Right ventricle myocardium inferior (tissue), 1 donor: Measurements from ENCODE around the gene DNAJC22. TPM values are rescaled to one million over a fixed set of nuclear protein-coding genes. Genes with fewer than 3 reads are reported as not detected.
"Not testable (repeated sequence)": the region's sequence is repeated elsewhere in the genome, so short reads cannot be mapped to it uniquely, and the experiment has no call there.

ENCODE experiments used
- ATAC-seq: fragments of 200-7000 bp; cut with Tn5 transposase; one replicate; pipeline ENCODE4 v1.9.1; 2020; ENCODE audit warnings: mild to moderate bottlenecking, moderate library complexity
- DNase-seq: peaks from one replicate; pipeline ENCODE4 v3.0.0; 2021; ENCODE audit errors: missing footprints
- intact Hi-C: fragments of 100-400 bp; cut with DNase I; formaldehyde crosslinking; loops from one replicate; pipeline ENCODE4 v1.11.0; 2022
- long read RNA-seq: library from polyadenylated mRNA; unstranded; transcript quantifications from one replicate; pipeline ENCODE4 v2.0.0, GENCODE V29; 2021
- total RNA-seq: library from RNA; stranded (reverse); fragmentation: NEBNext Ultra II Directional; extraction: Animal tissue kit (Norgen Biotek cat#: 25700); gene quantifications from one replicate; pipeline ENCODE4 v1.2.1, GENCODE V29; 2021
- donor health status: DM: no; HTN: yes; CAD: no; lungs with severe emphysema.

DNAJC22 gene
- total RNA-seq: not detected
- long read RNA-seq: 0 reads

DNA sequence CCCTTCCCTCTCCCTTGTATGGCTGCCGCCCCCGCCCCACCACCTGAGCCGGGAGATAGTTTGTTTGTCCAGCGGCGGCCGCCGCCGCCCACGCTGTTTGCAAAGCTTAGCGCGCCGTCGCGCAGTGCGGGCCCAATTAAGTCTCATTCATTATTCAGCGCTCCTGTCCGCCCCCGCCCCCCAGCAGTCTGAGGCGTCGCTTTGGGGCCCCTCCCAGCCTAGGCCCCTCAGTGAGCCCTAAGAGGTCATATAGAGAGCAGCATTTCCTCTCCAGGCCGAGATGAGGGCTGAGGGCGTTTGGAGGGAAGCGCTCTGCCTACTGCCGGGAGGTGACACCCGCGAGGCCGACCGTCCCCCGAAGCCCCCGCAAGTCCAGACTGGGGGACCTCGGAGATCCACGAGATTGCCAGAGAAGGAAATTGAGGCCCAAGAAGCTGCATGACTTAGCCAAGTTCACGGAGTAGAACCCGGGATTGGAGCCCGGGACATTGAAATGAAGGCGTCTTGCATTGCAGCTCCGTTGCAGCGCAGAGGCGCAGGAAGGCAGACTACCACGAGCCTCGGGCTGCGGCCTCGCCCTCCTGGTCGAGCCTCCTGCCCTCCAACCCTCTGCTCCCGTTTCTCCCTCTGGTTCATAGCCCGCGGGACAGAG, at the start of gene DNAJC22:
DNAJC22 (plus strand) TSS at position 230 of the 652 bp plus-strand sequence. CDS start 1,985 bp downstream, outside the sequence.
- no peak for DNase-seq
- intact Hi-C loops: no loop called here
- no peak for ATAC-seq

DNA sequence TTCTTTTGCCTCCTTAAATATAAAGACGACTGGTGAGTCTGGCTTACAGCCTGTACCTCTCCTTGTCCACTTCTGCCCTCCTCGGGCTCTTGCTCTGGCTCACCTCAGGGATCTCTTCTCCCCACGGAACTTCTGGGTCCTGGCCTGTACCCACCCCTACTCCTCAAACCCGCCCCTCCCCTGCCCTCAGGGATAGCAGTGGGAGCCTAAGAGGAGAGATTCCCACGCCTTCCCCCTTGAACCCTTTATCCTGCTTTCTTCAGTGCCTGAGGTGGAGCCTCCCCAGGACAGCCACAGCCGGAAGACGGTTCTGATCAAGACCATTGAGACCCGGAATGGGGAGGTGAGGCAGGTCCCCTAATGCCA, 49.0 kb upstream of the DNAJC22 start:
- intact Hi-C loops: no loop called here
- ATAC-seq: no peak

DNA sequence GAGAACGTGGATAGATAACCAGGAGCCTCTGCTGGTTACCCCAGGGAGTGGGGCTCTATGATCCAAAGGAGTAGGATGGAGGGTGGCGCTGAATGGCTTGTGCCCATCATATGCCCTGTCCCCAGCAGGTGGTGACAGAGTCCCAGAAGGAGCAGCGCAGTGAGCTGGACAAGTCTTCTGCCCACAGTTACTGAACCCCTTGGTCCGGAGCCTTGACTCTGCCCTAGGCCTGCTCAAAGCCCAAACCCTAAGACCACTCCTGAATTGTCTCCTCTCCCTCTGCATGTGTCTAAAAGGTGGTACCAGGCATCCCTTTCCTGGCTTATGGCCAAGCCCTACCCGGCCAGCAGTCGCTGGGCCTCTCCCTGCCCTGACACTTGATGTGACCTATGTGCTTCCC, 48.5 kb upstream of the DNAJC22 start:
- intact Hi-C loops: no loop called here
- DNase-seq: no peak
- ATAC-seq: no peak

More for the DNA sequence above, 49.0 kb upstream of the DNAJC22 start:
- DNase-seq: no peak

DNA sequence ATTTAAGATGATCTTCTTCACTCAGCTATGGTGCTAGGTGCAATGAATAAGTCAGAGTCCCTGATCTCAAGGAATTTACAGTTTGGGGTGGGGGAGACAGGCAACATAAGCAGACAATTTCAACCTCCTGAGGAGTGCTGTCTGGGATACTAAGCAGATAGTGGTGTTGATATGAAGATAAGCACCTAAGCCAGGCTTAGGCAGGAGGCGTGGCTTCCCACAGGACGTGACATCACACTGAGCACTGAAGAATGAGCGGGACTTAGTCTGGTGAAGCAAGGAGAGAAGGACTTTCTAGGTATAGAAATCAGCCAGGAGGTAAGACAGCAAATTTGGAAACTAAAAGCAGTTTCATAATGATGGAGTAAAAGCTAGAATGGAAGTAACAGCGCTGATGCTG, 44.9 kb upstream of the DNAJC22 start:
- no peak for ATAC-seq
- intact Hi-C loops: no loop called here
- no peak for DNase-seq

DNA sequence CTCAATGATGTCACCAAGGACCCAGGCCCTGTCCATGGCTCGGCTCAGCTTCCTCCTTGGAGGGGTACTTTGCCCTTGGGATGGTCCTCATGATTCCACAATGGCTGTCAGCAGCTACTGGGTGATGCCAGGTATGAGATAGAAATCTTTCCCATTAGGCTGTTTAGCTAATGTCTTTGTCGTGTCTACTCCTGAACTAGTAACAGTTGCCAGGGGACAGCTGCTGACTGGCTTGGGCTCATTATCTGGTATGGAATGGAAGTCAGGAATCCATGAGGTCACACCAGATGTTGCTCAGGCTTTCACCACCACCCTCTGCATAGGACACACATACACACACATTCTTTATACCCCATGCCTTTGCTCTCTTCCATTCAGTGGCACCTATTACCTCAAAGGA, 42.5 kb upstream of the DNAJC22 start:
- DNase-seq (no peak), ATAC-seq (no peak)
- intact Hi-C loops: no loop called here

DNA sequence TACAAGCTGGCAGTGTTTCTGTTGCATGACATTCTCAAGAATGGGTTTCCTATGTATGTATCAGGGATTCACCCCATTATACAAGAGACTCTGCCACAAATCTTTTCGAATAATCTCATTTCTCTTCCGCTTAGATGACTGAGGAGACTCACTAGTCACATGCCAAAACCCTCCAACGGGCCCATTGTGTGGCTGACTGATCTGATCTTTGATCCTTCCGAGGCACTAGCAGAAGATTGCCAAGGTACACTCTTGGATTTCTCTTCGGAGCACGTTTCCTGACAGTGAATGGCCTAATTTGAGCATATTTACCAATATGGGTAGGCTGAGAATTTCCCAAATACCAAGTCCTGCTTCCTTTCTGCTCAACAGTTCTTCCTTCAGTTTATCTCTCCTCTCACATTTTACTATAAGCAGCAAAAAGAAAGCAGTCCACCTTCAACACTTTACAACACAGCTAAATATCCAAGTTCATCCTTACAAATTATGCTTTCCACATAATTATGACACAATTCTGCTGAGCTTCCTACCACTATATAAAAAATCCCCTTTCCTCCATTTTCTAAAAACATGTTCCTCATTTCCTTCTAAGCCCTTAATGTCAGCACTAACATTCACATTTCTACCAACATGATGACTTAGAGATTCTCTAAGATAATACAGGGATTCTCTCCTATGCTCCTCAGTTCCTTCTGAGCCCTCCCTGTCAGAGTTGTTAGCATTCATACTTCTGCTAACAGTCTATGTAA, 40.8 kb upstream of the DNAJC22 start:
- DNase-seq (no peak), ATAC-seq (no peak)
- intact Hi-C loops: no loop called here

DNA sequence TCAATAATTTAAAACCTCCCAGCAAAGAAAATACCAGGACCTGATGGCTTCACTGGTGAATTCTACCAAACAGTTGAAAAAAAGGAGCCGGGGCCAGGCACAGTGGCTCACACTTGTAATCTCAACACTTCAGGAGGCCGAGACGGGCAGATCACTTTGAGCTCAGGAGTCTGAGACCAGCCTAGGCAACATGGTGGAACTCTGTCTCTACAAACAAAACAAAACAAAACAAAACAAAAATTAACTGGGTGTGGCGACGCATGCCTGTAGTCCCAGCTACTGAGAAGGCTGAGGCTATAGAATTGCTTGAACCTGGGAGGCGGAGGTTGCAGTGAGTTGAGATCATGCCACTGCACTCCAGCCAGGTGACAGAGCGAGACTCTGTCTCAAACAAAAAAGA, 37.3 kb upstream of the DNAJC22 start:
- DNase-seq (no peak), ATAC-seq (no peak)
- intact Hi-C loops: no loop called here

DNA sequence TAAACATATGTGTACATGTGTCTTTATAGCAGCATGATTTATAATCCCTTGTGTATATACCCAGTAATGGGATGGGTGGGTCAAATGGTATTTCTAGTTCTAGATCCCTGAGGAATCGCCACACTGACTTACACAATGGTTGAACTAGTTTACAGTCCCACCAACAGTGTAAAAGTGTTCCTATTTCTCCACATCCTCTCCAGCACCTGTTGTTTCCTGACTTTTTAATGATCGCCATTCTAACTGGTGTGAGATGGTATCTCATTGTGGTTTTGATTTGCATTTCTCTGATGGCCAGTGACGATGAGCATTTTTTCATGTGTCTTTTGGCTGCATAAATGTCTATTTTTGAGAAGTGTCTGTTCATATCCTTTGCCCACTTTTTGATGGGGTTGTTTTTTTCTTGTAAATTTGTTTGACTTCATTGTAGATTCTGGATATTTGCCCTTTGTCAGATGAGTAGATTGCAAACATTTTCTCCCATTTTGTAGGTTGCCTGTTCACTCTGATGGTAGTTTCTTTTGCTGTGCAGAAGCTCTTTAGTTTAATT, 36.2 kb upstream of the DNAJC22 start:
- DNase-seq, ATAC-seq, intact Hi-C loops: not testable (repeated sequence)

DNA sequence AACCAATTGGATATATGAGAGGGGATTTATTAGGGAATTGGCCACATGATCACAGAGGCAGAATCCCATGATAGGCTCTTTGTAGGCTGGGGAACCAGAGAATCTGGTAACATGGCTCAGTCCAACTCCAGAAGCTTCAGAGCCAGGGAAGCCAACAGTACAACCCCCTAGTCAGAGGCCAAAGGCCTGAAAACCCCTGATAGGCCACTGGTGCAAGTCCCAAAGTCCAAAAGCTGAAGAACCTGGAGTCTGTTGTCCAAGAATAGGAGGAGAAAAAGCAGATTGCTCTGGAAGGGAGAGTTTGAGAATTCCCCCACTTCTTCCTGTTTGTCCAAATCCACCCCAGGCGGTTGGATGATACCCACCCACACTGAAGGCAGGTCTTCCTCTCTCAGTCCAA, 31.9 kb upstream of the DNAJC22 start:
- no peak for ATAC-seq
- intact Hi-C loops: no loop called here
- no peak for DNase-seq

DNA sequence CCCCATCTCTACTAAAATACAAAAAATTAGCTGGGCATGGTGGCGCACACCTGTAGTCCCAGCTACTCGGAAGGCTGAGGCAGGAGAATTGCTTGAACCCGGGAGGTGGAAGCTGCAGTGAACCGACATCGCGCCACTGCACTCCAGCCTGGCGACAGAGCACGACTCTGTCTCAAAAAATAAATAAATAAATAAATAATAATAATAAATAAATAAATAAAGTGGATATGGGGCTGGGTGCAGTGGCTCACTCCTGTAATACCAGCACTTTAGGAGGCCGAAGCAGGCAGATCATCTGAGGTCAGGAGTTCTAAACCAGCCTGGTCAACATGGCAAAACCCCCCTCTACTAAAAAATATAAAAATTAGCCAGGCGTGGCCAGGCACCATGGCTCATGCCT, 29.6 kb upstream of the DNAJC22 start:
- intact Hi-C loops, ATAC-seq, DNase-seq: not testable (repeated sequence)

DNA sequence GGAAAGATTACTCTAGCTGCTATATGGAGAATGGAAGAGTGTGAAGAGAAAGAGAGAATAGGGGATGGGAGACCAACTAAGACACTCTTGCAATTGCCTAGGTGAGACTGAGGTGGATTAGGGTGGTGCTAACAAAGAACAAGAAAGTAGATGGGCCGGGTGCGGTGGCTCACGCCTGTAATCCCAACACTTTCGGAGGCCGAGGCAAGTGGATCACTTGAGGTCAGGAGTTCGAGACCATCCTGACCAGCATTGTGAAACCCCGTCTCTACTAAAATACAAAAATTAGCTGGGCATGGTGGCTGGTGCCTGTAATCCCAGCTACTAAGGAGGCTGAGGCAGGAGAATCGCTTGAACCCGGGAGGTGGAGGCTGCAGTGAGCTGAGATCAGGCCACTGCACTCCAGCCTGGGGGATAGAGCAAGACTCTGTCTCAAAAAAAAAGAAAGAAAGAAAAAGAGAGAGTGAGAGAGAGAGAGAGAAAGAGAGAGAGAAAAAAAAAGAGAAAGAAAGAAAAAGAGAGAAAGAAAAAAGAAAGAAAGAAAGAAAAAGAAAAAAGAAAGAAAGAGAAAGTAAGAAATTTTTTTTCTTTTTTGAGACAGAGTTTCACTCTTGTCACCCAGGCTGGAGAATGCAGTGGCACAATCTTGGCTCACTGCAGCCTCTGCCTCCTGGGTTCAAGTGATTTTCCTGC, 26.1 kb upstream of the DNAJC22 start:
- ATAC-seq, intact Hi-C loops, DNase-seq: not testable (repeated sequence)

DNA sequence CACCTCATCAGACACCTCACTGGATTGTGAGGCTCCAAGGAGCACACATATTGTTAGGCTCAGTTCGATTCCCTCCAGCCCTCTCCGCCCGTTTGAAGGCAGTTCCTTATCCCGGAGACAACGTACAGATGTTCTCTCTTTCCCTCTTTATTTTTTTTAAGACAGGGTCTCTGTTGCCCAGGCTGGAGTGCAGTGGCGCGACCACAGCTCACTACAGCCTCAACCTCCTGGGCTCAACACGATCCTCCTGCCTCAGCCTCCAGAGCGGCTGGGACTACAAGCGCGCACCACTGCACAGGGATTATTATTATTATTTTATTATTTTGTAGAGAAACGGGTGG, 24.4 kb upstream of the DNAJC22 start:
- no peak for DNase-seq
- intact Hi-C loops: no loop called here
- ATAC-seq: no peak

DNA sequence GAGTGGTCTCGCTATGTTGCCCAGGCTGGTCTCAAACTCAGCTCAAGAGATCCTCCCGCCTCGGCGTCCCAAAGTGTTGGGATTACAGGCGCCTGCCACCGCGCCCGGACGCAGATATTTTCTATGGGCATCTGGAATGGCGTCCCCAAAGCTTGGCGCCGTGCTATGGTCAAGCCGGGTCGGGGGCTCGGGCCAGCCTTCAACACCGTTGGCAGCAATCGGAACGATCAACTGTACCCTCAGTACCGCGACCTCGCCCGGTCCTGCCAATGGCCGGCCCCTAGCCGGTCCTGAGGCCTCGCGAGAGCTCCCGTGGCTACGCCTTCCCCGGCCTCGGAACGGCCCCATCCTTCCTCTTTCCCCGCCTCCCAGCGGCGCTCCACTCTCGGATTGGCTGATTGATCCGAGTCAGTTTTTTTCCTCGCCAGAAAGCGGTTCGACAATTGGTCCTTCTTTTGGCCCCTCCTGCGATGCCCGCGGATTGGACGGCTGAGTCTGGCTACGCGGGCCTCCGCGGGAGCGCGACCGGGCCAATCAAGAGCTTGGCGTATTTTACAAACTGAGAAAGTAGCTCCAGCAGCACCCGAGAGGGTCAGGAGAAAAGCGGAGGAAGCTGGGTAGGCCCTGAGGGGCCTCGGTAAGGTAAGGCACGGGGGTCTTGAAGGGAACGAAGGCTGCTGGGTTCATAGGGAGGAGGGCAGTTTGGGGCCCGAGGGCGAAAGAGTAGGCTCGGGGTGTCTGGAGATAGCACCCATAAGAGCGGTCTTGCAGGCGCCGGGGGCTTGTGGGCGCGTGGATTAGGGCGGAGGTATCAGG, 23.8 kb upstream of the DNAJC22 start, which contains the start of gene TROAP:
TROAP (plus strand) TSS at position 548 of the 816 bp plus-strand sequence. CDS start 354 bp downstream, outside the sequence.
- ATAC-seq: peak; percentile 100
- intact Hi-C loops: no loop called here

DNA sequence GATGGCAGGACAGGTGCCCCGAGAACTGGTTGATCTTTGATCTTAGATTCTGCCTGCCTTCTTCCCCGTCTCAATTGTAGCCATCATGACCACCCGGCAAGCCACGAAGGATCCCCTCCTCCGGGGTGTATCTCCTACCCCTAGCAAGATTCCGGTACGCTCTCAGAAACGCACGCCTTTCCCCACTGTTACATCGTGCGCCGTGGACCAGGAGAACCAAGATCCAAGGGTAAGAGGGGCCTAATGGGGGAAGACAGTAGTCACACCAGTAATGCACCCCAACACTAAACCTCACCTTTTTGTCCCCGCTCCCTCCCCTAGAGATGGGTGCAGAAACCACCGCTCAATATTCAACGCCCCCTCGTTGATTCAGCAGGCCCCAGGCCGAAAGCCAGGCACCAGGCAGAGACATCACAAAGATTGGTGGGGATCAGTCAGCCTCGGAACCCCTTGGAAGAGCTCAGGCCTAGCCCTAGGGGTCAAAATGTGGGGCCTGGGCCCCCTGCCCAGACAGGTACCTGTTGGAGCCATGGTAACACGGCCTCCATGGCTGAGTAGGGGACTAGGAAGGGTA, 23.1 kb upstream of the DNAJC22 start:
- DNase-seq: no peak
- ATAC-seq: no peak

More for the DNA sequence above, 23.8 kb upstream of the DNAJC22 start, which contains the start of gene TROAP:
- peak; percentile 98 for DNase-seq

DNA sequence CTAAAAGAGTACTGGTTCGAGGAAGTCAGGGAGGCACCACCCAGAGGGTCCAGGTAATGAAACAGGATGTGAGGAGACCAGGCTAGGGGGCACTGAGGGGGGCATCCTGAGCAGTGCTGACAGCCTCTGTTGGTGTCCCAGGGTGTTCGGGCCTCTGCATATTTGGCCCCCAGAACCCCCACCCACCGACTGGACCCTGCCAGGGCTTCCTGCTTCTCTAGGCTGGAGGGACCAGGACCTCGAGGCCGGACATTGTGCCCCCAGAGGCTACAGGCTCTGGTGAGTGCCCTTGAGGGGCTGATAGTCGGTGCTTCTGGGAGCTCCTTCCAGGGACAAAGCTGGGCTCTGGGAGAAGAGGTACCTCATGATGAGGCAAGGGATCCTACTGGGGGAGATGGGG, 21.1 kb upstream of the DNAJC22 start:
- intact Hi-C loops: no loop called here
- DNase-seq: no peak
- ATAC-seq: no peak

More for the DNA sequence above, 23.1 kb upstream of the DNAJC22 start:
- intact Hi-C loops: no loop called here

DNA sequence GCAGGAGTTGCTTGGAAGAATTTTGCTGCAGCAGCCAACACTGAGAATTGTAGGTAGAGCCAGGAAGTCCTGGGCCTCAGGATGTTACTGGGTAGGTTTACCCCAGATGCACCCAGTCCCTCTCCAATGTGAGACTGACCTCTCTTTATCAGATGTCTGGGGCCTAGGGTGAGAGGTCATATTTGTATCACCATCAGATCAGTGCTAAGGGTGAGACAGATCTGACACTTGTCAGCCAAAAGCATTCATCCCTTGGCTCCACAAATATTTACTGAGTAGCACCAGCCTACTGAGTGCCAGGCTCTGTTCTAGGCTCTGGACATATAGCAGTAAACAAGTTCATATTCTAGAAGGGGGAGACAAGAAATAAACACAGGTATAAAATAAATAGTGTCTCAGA, 19.3 kb upstream of the DNAJC22 start:
- ATAC-seq (no peak), DNase-seq (no peak)
- intact Hi-C loops: no loop called here

DNA sequence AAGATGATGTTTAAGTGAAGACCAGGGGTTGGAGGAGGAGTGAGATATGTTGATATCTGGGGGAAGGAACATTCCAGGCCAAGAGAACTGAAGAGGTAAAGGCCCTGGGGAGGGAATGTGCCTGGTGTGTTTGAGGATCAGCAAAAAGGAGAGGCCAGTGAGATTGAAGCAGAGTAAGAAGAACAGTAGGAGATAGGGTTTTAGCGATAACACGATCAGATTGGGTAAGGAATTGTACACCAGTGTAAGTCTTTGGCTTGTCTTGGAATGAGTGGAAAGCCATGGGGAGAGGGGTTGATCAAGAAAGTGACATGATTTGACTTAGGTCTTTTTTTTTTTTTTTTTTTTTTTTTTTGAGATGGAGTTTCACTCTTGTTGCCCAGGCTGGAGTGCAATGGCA, 18.8 kb upstream of the DNAJC22 start:
- ATAC-seq: no peak
- intact Hi-C loops: no loop called here

DNA sequence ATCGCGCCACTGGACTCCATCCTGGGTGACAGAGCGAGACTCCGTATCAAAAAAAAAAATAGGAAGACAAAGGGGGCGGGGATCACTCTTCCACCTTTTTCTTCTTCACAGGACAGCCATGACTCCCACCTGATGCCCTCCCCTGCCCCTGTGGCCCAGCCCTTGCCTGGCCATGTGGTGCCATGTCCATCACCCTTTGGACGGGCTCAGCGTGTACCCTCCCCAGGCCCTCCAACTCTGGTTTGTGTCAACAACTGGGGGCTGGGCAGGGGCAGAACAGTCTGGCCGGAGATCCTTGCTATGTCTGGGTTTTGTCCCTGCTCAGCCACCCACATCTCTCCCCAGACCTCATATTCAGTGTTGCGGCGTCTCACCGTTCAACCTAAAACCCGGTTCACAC, 17.9 kb upstream of the DNAJC22 start:
- ATAC-seq (no peak), DNase-seq (no peak)
- intact Hi-C loops: no loop called here

More for the DNA sequence above, 18.8 kb upstream of the DNAJC22 start:
- no peak for DNase-seq
